Measurements from ENCODE around the gene MAOB.

Gene MAOB

GRCh38 chrX:43718546-43718945 lies 163.7 kb downstream of the MAOB start:
- no peak overlapping the region for H3K4me2 ChIP-seq (ENCODE audit: low read depth, low read length, poor library complexity, severe bottlenecking)
- no peaks in the 10 kb centered on the region for H3F3A ChIP-seq (ENCODE audit: insufficient read depth)
- H3K9ac ChIP-seq (ENCODE audit: low read length), result no peak overlapping the region
- no peak overlapping the region for H2AFZ ChIP-seq (ENCODE audit: low read depth, low read length, severe bottlenecking)
- no peaks in the 10 kb centered on the region for H3K9me2 ChIP-seq (replicated peaks; ENCODE audit: insufficient read depth, low read length)
- no peaks in the 10 kb centered on the region for H3K36me3 ChIP-seq (ENCODE audit: low read length)
- TF ChIP-seq CTCF (IDR thresholded peaks at IDR 0.05; ENCODE audit: insufficient read depth, low read length, poor library complexity, severe bottlenecking) (no peak), EZH2phosphoT487 (conservative IDR thresholded peaks at IDR 0.05; ENCODE audit: low read length) (no peak)
- no peaks in the 10 kb centered on the region for H3K79me2 ChIP-seq (ENCODE audit: insufficient read depth, low read length)
- no peak overlapping the region for H3K27ac ChIP-seq (ENCODE audit: low read depth, low read length)
- H3K27me3 ChIP-seq (ENCODE audit: low read length), result no peaks in the 10 kb centered on the region
- H3K4me3 ChIP-seq (ENCODE audit: insufficient read depth, low read length, poor library complexity, severe bottlenecking), result no peak overlapping the region
- no peaks in the 10 kb centered on the region for H4K20me1 ChIP-seq (ENCODE audit: low read depth, low read length)
- no peaks in the 10 kb centered on the region for H3K9me3 ChIP-seq (ENCODE audit: insufficient read depth, low read length)

GRCh38 chrX:43718081-43718480 lies 164.2 kb downstream of the MAOB start:
- Histone ChIP-seq H3K4me2 (ENCODE audit: low read depth, low read length, poor library complexity, severe bottlenecking) (no peak overlapping the region), H3K4me3 (ENCODE audit: insufficient read depth, low read length, poor library complexity, severe bottlenecking) (no peak overlapping the region)

GRCh38 chrX:43717161-43717560 lies 165.1 kb downstream of the MAOB start:
- H3K9me3 ChIP-seq (ENCODE audit: insufficient read depth, low read length), result no peaks in the 10 kb centered on the region

More at GRCh38 chrX:43718081-43718480, 164.2 kb downstream of the MAOB start:
- Histone ChIP-seq H2AFZ (ENCODE audit: low read depth, low read length, severe bottlenecking) (no peak overlapping the region), H3K36me3 (ENCODE audit: low read length) (no peaks in the 10 kb centered on the region), H3K9me2 (replicated peaks; ENCODE audit: insufficient read depth, low read length) (no peaks in the 10 kb centered on the region), H4K20me1 (ENCODE audit: low read depth, low read length) (no peaks in the 10 kb centered on the region), H3K9ac (ENCODE audit: low read length) (no peak overlapping the region), H3K27ac (ENCODE audit: low read depth, low read length) (no peak overlapping the region), H3K27me3 (ENCODE audit: low read length) (no peaks in the 10 kb centered on the region), H3K79me2 (ENCODE audit: insufficient read depth, low read length) (no peaks in the 10 kb centered on the region), H3F3A (ENCODE audit: insufficient read depth) (no peaks in the 10 kb centered on the region), H3K9me3 (ENCODE audit: insufficient read depth, low read length) (no peaks in the 10 kb centered on the region)
- no peak for TF ChIP-seq EZH2phosphoT487 (conservative IDR thresholded peaks at IDR 0.05; ENCODE audit: low read length)
- TF ChIP-seq CTCF (IDR thresholded peaks at IDR 0.05; ENCODE audit: insufficient read depth, low read length, poor library complexity, severe bottlenecking), result no peak

More at GRCh38 chrX:43717161-43717560, 165.1 kb downstream of the MAOB start:
- no peak for TF ChIP-seq CTCF (IDR thresholded peaks at IDR 0.05; ENCODE audit: insufficient read depth, low read length, poor library complexity, severe bottlenecking)
- no peak for TF ChIP-seq EZH2phosphoT487 (conservative IDR thresholded peaks at IDR 0.05; ENCODE audit: low read length)
- no peaks in the 10 kb centered on the region for H3K36me3 ChIP-seq (ENCODE audit: low read length)
- no peak overlapping the region for H2AFZ ChIP-seq (ENCODE audit: low read depth, low read length, severe bottlenecking)
- H3F3A ChIP-seq (ENCODE audit: insufficient read depth), result no peaks in the 10 kb centered on the region
- no peaks in the 10 kb centered on the region for H3K27me3 ChIP-seq (ENCODE audit: low read length)
- H4K20me1 ChIP-seq (ENCODE audit: low read depth, low read length), result no peaks in the 10 kb centered on the region
- H3K79me2 ChIP-seq (ENCODE audit: insufficient read depth, low read length), result no peaks in the 10 kb centered on the region
- no peak overlapping the region for H3K4me2 ChIP-seq (ENCODE audit: low read depth, low read length, poor library complexity, severe bottlenecking)
- no peak overlapping the region for H3K9ac ChIP-seq (ENCODE audit: low read length)
- H3K4me3 ChIP-seq (ENCODE audit: insufficient read depth, low read length, poor library complexity, severe bottlenecking), result no peak overlapping the region
- H3K27ac ChIP-seq (ENCODE audit: low read depth, low read length), result no peak overlapping the region
- no peaks in the 10 kb centered on the region for H3K9me2 ChIP-seq (replicated peaks; ENCODE audit: insufficient read depth, low read length)

Measured in SU-DHL-6 (cell line).